Activated CD8-positive, alpha-beta memory T cell treated with anti-CD3 and anti-CD28 coated beads, Interleukin-2, amount 50 U/mL, for 24 hours (primary cell): ENCODE results near the gene EGFLAM.

Source experiments
- DNase-seq: peaks from one replicate; pipeline ENCODE4 v3.0.0-alpha.2; 2020; ENCODE audit errors: extremely low read depth

Gene EGFLAM

DNA sequence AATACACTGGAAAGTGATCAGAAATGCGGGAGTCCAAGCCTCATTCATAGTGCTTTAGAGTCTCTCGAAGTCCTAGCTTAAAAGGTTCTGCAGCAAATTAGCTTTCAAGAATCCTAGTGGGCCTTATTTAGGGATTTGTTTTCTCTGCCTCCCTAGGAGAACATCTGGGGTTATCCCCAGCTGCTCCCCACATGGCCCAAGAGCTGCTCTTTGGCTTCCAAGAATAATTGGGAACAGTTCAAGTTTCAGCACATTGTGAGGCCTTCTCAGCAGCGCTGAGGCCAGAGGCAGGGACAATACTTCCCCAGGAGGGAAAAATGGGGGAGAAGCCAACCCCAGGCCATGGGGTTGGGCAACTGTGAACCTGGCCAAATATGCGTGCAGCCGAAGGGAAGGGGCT, 189.4 kb downstream of the EGFLAM start:
- no peak for DNase-seq

DNA sequence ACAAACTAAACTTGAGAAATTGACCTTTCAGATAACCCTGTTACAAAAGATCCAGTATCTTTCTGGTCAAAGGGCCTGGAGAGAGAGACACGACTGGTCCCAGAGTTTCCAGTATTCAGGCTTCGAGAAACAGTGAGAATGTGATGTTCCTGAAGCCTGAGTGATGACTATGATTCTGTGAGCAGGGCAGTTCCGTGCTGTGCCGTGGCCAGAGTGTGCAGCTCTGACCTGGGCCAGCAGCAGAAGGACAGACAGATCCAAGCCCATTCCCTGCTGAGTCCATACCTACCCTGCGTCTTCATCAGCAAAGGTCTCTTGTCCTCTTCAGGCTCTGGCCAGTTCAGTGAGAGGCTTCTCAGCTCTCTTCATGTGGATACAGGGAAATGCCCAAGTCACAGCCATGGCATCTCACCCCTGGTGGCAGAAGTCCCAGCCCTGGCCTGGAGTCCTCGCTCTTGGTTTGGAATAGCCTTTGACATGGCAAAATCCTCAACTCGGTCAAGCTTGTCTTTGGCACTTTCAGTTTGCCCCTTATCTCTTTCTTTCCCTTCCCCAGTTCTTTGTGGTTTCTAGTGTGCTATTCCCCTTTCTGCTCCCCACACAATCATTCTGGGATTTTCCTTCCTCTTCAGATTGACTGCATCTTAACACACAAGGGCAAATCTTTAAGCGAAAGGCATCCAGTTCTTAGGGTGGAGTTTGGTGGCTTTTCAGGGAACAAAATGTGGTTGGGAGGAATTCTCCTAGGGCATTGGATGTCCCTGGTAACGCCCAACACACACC, 190.4 kb downstream of the EGFLAM start:
- no peak for DNase-seq

DNA sequence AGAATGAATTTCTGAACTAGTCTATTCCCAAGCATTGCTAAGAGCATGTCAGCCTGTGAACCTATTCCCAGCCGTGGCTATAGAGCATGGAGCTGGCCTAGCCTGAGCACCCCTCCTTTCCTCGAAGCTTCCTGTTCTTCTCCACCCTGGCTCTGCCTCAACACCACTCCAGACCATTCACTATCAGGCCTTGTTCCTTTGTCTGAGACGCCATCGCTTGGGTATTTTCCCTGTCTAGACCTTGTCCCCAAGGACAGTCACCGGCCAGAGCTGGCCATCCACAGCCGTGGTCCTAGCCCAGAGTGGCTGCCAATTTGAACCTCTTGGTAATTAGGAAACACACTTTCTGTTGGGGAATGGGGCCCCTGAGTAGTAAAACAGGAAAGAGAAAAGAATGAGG, 192.3 kb downstream of the EGFLAM start:
- DNase-seq, result no peak

DNA sequence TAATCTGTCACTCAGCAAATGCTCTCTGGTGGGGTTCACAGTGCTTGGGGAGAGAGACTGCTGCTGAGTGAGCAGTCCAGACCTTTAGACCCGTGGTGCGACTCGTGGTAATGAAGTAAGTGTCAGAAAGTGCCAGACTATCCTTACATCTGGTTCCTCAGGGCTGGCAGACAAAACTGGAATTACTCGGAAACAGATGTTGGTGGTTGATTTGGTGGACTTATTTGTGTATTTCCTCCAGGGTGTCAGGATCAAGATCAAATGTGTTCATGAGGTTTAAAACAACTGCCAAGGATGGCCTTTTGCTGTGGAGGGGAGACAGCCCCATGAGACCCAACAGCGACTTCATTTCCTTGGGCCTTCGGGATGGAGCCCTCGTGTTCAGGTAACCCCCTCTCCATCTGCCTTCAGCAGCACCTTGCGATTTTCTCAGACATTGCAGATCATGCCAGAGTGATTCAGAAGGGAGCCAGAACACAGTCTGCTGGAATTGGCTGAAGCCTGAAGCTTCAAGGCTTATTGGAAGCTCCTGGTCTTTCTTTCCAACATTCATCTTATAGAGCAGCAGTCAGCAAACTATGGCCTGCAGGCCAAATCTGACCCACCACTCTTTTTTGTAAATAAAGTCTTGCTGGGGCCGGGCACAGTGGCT, 192.8 kb downstream of the EGFLAM start:
- DNase-seq, result no peak

DNA sequence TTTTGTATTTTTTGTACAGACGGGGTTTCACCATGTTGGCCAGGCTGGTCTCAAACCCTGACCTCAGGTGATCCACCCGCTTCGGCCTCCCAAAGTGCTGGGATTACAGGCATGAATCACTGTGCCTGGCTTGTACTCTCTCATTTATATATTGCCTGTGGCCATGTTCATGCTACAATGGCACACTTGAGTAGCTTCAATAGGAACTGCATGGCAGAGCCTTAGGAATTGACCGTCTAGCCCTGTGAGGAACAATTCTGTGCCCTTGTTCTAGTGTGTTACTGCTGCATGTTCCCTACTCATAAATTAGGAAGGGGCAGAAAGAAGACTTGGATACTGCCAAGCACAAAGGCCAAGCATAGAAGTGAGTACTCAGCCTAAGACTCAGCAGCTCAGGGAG, 193.8 kb downstream of the EGFLAM start:
- no peak for DNase-seq

DNA sequence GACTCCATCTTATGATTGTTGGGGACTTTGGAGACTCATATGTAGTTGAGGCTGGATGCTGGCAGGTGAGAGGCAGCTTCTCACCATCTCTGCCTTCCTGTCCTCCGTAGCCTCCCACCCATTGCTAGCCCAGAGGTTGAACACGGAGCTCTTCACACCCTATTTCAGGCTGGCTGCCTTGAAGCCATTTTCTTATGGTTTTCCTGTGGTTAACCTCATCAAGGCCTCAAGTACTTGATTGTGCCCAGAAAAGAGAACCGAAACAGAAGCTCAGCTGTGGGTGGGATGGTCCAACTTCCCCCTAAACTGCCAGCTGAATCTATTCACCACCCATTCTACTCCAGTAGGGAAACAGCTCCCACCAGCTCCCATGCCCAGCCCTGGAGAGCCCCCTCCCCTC, 195.1 kb downstream of the EGFLAM start:
- DNase-seq, result no peak

DNA sequence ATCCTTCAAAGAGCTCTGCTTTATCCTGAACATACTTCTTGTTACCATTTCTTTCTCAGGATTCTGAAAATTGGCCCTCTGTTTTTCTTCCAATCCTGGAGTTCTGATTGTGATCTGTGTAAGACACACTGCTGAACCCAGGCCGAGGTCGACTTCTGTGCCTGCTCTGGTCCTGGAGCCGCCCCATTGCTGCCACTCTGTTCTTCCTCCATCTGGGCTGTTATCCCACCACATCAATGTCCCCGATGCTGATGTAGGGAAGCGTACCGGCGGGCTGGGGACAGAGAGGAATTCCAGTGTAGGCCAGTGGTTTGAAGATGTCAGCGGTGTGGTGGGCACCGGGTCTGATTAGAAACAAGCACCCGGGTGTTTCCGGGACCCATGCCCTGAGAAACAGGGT, 195.6 kb downstream of the EGFLAM start:
- no peak for DNase-seq

DNA sequence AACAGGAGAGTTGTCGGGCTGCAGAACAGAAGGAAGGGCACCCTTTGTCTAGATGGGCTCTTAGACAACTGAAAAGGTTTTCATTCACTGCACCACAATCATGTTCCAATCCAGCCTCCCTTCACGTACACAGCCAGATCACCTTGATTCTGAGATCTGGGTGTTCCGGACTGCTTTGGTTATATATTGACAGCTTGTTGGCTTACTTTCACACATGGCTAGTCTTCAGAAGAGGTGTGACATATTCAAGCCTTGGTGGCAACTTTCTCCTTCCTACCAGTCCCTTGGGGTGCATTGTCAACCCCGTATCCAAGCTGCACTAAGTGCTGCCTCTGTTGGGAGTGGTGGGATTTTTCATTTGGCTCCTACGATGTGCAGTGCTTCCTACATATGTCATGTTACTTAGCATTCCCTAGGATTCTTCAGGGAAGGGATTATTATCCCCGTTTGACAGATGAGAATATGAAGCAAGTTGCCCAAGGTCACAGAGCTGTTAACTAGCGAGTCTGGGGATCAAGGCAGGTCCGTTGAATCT, 197.5 kb downstream of the EGFLAM start:
- no peak for DNase-seq

DNA sequence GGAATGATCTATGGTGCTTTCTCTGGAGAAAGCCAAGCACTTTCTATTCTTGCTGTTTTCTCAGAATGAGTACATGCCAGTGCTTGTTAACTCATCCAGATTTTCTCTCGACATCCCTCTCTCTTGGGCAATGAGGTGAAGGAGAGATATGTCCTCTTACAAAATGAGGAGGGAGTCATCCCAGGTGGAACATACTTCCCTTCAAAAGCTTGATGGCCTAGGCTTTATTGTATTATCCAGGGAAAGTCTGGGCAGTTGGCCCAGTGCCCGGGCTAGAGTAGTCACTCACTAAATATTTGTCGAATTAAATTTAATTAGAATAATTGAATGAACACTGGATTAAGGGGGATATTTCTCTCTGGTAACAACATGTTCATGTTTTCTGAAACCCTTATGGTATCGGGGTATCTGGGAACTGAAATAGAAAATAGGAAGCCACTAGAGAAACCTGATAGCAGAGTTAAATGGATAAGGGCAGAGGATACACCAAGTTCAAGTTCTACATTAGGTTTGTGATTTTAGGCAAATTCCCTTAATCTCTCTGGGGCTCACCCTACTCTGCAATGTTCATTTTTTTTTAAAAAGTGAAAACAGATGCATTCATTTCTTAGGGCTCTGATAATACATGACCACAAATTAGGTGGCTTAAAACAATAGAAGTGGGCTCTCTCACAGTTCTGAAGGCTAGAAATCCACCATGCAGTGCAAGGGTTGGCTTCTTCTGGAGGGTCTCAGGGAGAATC, 198.5 kb downstream of the EGFLAM start:
- no peak for DNase-seq

DNA sequence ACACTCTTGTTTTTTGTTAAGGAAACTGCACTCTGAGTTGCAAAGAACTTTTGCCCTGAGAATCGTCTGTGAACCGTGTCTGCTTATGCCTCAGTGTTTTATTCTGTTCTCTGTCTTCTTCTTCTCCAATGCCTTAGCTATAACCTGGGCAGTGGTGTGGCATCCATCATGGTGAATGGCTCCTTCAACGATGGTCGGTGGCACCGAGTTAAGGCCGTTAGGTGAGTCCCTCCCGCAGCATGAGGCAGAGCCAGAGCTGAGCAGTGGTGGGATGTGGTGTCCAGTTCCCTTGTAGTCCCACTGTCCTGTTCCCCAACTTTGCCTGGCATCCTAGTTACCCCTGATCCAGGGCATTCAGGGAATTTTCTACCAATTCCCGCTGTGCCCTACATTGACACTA, 199.8 kb downstream of the EGFLAM start:
- DNase-seq, result no peak

DNA sequence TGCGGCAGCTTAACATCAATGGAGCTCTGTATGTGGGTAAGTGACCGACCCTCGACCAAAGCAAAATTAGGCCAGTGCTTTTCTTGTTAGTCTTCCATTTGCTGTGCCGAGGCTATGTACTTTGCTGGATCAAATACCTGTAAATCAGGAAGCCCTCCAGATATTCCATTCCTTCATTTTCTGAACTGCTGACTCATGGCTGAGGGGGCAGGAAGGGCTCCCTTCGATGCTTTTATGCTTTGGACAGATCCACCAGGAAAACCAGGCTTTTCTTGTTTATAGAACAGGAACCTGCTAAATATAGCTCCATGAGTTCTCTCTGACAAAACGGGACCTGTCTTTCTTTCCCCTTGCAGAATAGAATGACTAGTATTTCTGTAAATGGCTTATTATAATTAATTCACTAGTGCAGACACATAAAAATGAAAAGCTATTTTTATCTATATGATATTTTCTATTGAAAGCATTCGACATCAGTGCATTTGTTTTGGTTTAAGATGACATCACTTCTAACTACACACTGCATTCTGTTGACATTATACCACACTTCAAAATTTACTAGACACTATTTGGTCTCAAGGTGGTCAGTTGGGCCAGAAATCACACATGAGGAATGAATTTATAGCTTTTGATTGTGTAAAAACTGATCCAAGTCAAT, 204.7 kb downstream of the EGFLAM start:
- no peak for DNase-seq

DNA sequence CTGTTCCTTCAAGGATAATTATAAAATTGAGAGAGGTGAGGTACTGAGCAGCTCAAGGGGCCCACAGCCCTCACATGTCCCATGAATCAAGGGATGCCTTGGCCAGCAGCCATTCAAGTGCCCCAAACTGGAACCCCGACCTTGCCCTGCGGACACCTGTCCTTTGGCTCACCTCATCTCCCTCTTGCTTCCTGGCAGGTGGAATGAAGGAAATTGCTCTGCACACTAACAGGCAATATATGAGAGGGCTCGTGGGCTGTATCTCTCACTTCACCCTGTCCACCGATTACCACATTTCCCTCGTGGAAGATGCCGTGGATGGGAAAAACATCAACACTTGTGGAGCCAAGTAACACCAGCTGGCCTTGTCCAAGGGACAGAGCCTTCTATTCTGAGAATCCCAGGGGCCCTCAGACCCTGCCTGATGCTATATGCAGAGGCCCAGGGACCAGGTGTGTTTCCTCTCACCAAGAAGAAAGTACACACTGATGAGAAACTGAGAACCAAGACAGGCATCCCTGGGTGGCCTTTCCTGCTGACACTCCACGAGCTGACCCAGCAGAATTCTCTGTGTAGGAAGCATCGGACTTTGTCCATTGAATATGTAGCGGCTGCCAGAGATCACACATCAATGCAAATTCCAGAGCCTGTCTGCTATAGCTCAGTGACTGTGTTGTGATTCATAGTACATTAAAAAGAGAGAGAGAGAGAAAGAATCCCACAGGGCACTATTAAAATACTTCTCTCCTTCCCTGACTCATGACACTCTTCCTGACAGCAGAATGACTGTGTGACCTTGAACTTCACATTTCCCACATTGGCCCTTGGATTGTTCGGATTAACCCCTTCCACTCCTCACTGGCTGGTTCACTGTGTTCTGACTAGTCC, 205.5 kb downstream of the EGFLAM start:
- no peak for DNase-seq

DNA sequence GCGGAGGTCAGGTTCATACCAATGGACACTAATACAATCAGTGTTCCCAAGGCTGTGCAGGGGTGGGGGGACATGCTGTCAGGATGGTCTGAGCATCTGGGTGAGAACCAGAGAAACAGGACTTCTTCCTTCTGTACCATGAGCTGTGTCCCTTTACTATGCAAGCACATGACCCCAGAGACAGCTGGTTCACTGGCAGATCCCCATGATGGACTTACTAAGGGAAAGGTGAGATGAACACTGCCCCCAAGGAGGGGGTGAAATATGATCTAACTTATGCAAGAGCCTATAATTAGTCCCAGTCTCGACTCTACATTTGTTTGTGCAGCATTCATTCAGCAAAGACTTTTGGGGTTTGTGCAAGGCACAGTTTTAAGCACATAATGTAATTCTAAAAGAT, 206.7 kb downstream of the EGFLAM start:
- DNase-seq, result no peak

DNA sequence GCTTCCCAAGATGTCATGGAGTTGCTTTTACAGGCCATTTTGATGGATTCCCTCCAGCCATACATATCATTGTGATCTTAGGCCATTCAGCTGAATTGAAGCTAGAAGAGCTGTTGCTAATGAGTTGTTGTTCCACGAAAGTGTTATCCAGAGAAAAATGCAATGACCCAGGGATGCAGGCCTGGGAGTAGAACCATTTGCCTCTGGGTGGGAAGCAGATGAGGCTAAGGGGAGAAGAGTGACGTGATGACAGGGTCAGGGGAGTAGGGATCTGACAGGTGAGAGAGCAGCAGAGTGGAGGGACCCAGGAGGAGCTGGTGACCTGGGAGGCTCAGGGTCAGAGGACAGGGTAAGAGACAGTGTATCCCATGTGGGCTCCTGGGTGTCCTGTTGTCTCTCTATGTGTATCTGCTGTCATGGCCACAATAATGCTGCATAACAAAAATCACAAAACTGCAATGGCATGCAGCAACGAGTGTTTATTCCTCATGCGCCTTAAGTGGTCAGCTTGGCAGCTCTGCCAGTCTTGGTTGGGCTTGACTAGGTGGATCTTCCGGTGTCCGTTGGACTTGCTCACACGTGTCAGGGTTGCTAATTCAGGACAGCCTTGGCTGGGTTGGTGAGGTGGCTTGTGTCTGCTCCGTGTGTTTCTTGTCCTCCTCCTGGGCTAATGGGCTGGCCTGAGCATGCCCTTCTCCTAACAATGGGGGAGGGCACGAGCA, 207.5 kb downstream of the EGFLAM start:
- DNase-seq, result no peak

DNA sequence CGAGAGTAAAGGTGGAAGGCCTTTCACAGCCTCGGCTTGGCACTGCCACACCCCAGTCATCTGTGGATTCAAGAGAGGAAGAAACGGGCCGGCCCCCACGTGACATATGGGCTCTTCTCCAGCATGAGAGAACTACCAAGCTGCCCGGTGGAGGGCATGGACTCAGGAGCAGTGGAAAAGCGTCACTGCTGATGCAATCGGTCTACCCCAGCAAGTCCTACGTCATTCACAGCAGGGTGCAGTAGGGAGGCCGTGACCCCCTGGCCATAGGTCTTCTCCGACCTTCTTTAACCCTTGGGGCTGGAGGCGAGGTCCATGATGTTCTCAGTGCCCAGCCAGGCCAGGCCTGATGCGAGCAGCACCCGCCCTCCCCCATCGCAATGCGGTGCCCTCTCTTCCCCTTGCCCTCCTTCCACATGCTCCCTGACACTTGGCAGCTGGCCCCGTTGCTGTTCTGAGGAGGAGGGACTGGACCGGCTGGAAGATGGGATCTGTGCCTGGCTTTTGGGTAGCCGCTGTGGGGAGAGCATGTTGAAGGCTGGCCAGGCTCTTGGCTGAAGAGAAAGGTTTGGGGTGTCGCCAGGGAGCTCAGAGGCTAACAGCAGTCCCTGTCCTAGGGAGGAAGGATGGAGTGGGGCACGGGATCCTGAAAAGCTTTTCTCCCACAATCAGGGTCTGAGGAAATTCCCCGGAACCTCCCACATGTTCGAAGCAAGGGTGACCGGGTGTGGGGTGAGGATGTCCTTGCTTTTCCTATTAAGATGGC, 208.2 kb downstream of the EGFLAM start:
- DNase-seq, result no peak

DNA sequence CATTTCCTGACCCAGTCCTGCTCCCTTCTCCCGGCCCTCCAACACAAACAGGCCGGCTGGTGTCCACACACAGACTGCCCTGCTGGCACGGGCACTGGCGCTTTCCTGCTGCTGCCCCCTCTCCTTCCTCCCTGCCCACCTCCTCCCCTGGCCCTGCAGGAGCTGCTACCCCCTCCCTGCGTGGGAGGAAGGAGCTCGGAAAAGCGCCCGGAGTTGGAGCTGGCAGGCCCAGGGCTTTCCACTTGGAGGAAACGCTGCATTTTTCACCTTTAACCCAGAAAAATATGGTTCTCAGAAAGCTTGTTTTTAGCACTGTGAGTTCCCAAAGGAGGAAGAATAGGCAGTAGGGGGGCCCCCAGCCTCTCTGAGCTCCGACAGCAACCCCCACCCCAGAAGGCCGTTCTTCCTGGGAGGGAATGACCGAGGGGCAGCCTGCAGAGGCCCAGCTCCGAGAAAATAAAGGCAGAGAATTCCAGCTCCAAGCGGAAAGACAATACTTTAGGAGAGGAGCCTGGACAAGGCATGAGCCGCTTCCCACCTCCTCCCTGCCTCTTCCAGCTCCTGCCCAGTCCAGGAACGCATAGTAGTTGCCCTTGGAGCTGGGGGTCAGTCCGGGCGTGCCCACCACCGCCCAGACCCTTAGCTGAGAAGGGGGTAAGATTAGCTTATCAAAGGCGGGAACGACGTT, 209.1 kb downstream of the EGFLAM start:
- no peak for DNase-seq

DNA sequence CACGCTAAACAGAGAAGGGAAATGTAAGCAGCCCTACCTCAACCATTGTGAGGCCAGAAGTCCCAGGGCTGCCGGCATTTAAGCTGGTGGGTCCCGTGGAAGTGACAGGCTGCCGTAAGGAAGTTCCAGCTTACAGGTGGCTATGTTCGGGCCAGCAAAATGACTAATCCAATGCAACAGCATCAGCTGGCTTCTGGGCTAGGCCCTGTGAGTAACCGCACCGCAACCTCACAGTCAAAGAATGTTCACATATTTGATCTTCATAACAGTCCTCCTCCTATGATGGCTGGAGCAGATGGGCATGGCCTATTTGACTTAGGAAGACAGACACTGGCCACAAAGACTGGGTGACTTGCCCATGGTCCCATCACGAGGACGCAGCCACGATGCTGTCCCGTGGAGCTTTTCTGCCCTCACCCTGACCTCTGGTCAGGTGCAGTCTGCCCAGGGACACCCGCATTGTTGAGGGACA, 209.9 kb downstream of the EGFLAM start:
- no peak for DNase-seq

DNA sequence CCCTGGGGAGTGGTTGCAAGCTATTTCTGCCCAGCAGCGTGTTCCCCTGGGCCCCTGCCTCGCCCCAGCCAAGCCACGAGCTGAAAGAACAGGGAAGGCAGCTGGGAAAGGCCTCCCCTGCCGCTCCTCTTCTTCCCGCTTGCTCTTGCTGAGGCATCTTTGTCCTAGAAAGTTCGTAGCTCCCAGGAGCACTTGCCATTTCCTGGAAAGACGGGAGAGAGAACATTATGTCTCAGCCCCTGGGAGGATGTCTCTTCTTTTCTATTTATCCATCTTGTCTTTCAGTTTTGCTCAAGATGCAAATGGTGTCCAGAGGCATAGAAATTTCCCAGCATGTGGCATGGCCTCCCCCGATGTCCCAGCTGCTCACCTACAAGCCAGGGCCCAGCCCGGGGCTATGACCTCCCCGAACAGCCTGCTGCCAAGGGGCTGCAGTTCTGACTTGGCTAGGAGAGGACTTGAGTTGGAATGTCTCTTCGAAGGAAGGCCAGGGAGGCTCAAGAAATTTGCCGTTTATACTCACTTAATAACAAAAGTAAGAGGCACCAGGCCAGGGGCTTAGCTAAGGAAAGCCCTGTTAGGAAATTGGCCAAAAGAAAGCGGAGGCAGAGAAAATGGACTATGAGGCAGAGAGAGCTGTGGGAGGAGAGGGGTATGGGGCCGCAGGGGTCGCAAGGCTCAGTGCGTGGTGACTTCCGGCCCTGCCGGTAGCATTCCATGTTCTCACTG, 210.8 kb downstream of the EGFLAM start:
- DNase-seq, result no peak
